ENCODE data around the gene LTB4R.
"Not testable (repeated sequence)": the region's sequence is repeated elsewhere in the genome, so short reads cannot be mapped to it uniquely, and the experiment has no call there.

LTB4R gene

GRCh38 chr14:24315807-24316596 is 4.7 kb downstream of the LTB4R start:
- Mint-ChIP-seq H3K27ac (no peak overlapping the region), H3K9me3 (no peaks in the 10 kb centered on the region), H3K4me3 (no peak overlapping the region), H3K36me3 (ENCODE audit: low read depth) (peaks cover 28% of the 10 kb centered on the region), H3K27me3 (ENCODE audit: low read depth) (peaks cover 5% of the 10 kb centered on the region), H3K4me1 (ENCODE audit: low read depth) (peaks cover 46% of the 10 kb centered on the region)
- DNase-seq (ENCODE audit: low spot score): no peak

GRCh38 chr14:24316597-24316950 is 5.3 kb downstream of the LTB4R start:
- Mint-ChIP-seq H3K4me1 (ENCODE audit: low read depth) (peaks cover 46% of the 10 kb centered on the region), H3K27ac (no peak overlapping the region), H3K9me3 (no peaks in the 10 kb centered on the region), H3K27me3 (ENCODE audit: low read depth) (peaks cover 5% of the 10 kb centered on the region), H3K4me3 (no peak overlapping the region), H3K36me3 (ENCODE audit: low read depth) (peaks cover 28% of the 10 kb centered on the region)
- DNase-seq (ENCODE audit: low spot score): no peak

- H3K27ac Mint-ChIP-seq: peak overlapping the region; percentile 1
- peaks cover 5% of the 10 kb centered on the region for H3K27me3 Mint-ChIP-seq (ENCODE audit: low read depth)
- H3K4me3 Mint-ChIP-seq: no peak overlapping the region
- no peaks in the 10 kb centered on the region for H3K9me3 Mint-ChIP-seq
- DNase-seq (ENCODE audit: low spot score): no peak
- H3K4me1 Mint-ChIP-seq (ENCODE audit: low read depth): peaks cover 40% of the 10 kb centered on the region
- H3K36me3 Mint-ChIP-seq (ENCODE audit: low read depth): peaks cover 23% of the 10 kb centered on the region
These were observed 6.0 kb downstream of the LTB4R start for GRCh38 chr14:24317141-24317928.

GRCh38 chr14:24321212-24321975 is 10.1 kb downstream of the LTB4R start:
- no peak for DNase-seq (ENCODE audit: low spot score)
- Mint-ChIP-seq H3K4me3 (no peak overlapping the region), H3K27me3 (ENCODE audit: low read depth) (peaks cover 5% of the 10 kb centered on the region), H3K36me3 (ENCODE audit: low read depth) (peaks cover 6% of the 10 kb centered on the region), H3K4me1 (ENCODE audit: low read depth) (peaks cover 13% of the 10 kb centered on the region), H3K9me3 (no peaks in the 10 kb centered on the region), H3K27ac (no peak overlapping the region)

GRCh38 chr14:24322672-24323071 is 11.4 kb downstream of the LTB4R start:
- no peak for DNase-seq (ENCODE audit: low spot score)
- peaks cover 14% of the 10 kb centered on the region for H3K4me1 Mint-ChIP-seq (ENCODE audit: low read depth)

GRCh38 chr14:24323341-24323740 is 12.0 kb downstream of the LTB4R start:
- no peak overlapping the region for H3K4me3 Mint-ChIP-seq
- peaks cover 5% of the 10 kb centered on the region for H3K27me3 Mint-ChIP-seq (ENCODE audit: low read depth)
- H3K9me3 Mint-ChIP-seq: no peaks in the 10 kb centered on the region
- H3K4me1 Mint-ChIP-seq (ENCODE audit: low read depth): peaks cover 11% of the 10 kb centered on the region
- no peak for DNase-seq (ENCODE audit: low spot score)
- H3K27ac Mint-ChIP-seq: no peak overlapping the region
- H3K36me3 Mint-ChIP-seq (ENCODE audit: low read depth): no peaks in the 10 kb centered on the region

More at GRCh38 chr14:24322672-24323071, 11.4 kb downstream of the LTB4R start:
- no peak overlapping the region for H3K27ac Mint-ChIP-seq
- H3K9me3 Mint-ChIP-seq: no peaks in the 10 kb centered on the region
- H3K4me3 Mint-ChIP-seq: no peak overlapping the region
- H3K36me3 Mint-ChIP-seq (ENCODE audit: low read depth): no peaks in the 10 kb centered on the region
- H3K27me3 Mint-ChIP-seq (ENCODE audit: low read depth): peaks cover 5% of the 10 kb centered on the region

GRCh38 chr14:24324024-24324423 is 12.7 kb downstream of the LTB4R start:
- H3K27me3 Mint-ChIP-seq (ENCODE audit: low read depth): peaks cover 5% of the 10 kb centered on the region
- no peak for DNase-seq (ENCODE audit: low spot score)
- no peak overlapping the region for H3K4me3 Mint-ChIP-seq
- H3K4me1 Mint-ChIP-seq (ENCODE audit: low read depth): peaks cover 16% of the 10 kb centered on the region
- H3K9me3 Mint-ChIP-seq: no peaks in the 10 kb centered on the region
- no peak overlapping the region for H3K27ac Mint-ChIP-seq
- no peaks in the 10 kb centered on the region for H3K36me3 Mint-ChIP-seq (ENCODE audit: low read depth)

- peaks cover 4% of the 10 kb centered on the region for H3K27me3 Mint-ChIP-seq (ENCODE audit: low read depth)
- no peaks in the 10 kb centered on the region for H3K9me3 Mint-ChIP-seq
- no peaks in the 10 kb centered on the region for H3K36me3 Mint-ChIP-seq (ENCODE audit: low read depth)
- H3K4me1 Mint-ChIP-seq (ENCODE audit: low read depth): peaks cover 21% of the 10 kb centered on the region
- no peak overlapping the region for H3K4me3 Mint-ChIP-seq
- no peak overlapping the region for H3K27ac Mint-ChIP-seq
- no peak for DNase-seq (ENCODE audit: low spot score)
These were observed 13.8 kb downstream of the LTB4R start for GRCh38 chr14:24325041-24325530.

- no peak overlapping the region for H3K4me3 Mint-ChIP-seq
- no peaks in the 10 kb centered on the region for H3K36me3 Mint-ChIP-seq (ENCODE audit: low read depth)
- peaks cover 23% of the 10 kb centered on the region for H3K4me1 Mint-ChIP-seq (ENCODE audit: low read depth)
- no peaks in the 10 kb centered on the region for H3K27me3 Mint-ChIP-seq (ENCODE audit: low read depth)
- no peak overlapping the region for H3K27ac Mint-ChIP-seq
- no peak for DNase-seq (ENCODE audit: low spot score)
- H3K9me3 Mint-ChIP-seq: no peaks in the 10 kb centered on the region
These were observed 14.7 kb downstream of the LTB4R start for GRCh38 chr14:24325963-24326362.

GRCh38 chr14:24327303-24327702 is 16.0 kb downstream of the LTB4R start:
- H3K27me3 Mint-ChIP-seq (ENCODE audit: low read depth): peaks cover 4% of the 10 kb centered on the region
- H3K36me3 Mint-ChIP-seq (ENCODE audit: low read depth): peaks cover 1% of the 10 kb centered on the region
- H3K4me1 Mint-ChIP-seq (ENCODE audit: low read depth): peaks cover 30% of the 10 kb centered on the region
- no peak overlapping the region for H3K4me3 Mint-ChIP-seq
- H3K27ac Mint-ChIP-seq: peak overlapping the region; percentile 68
- H3K9me3 Mint-ChIP-seq: no peaks in the 10 kb centered on the region
- no peak for DNase-seq (ENCODE audit: low spot score)

- DNase-seq (ENCODE audit: low spot score); H3K36me3 Mint-ChIP-seq (ENCODE audit: low read depth); H3K27me3 Mint-ChIP-seq (ENCODE audit: low read depth); H3K9me3 Mint-ChIP-seq; H3K4me3 Mint-ChIP-seq; H3K27ac Mint-ChIP-seq: not testable (repeated sequence)
- H3K4me1 Mint-ChIP-seq (ENCODE audit: low read depth): peaks cover 33% of the 10 kb centered on the region
These were observed 16.6 kb downstream of the LTB4R start for GRCh38 chr14:24327914-24328313.

- H3K4me1 Mint-ChIP-seq (ENCODE audit: low read depth): peaks cover 35% of the 10 kb centered on the region
- peaks cover 14% of the 10 kb centered on the region for H3K27me3 Mint-ChIP-seq (ENCODE audit: low read depth)
- no peaks in the 10 kb centered on the region for H3K9me3 Mint-ChIP-seq
- no peak for DNase-seq (ENCODE audit: low spot score)
- peaks cover 2% of the 10 kb centered on the region for H3K36me3 Mint-ChIP-seq (ENCODE audit: low read depth)
- no peak overlapping the region for H3K27ac Mint-ChIP-seq
- H3K4me3 Mint-ChIP-seq: no peak overlapping the region
These were observed 17.9 kb downstream of the LTB4R start for GRCh38 chr14:24329073-24329663.

- Mint-ChIP-seq H3K4me1 (ENCODE audit: low read depth) (peaks cover 37% of the 10 kb centered on the region), H3K36me3 (ENCODE audit: low read depth) (peaks cover 2% of the 10 kb centered on the region), H3K27me3 (ENCODE audit: low read depth) (peaks cover 18% of the 10 kb centered on the region), H3K9me3 (no peaks in the 10 kb centered on the region), H3K4me3 (no peak overlapping the region), H3K27ac (no peak overlapping the region)
- peak; percentile 60 for DNase-seq (ENCODE audit: low spot score)
These were observed 18.4 kb downstream of the LTB4R start for GRCh38 chr14:24329736-24330135.

Data from T-helper 2 cell treated with Interferon-gamma antibody and Interleukin-4, amounts not matched to agents 5 μg/mL and 100 μg/mL, for 36 hours (primary cell).